ENCODE results near the gene ST3GAL4. TPM values are rescaled to one million over a fixed set of nuclear protein-coding genes. Genes with fewer than 3 reads are reported as not detected.

ST3GAL4 gene
- total and polyA plus RNA-seq, 9 of the 15 experiments (the other 6 are each of a cell fraction or from before 2014, with no cell fraction given), result 0.27 to 22.9 (median 10.5) TPM

DNA sequence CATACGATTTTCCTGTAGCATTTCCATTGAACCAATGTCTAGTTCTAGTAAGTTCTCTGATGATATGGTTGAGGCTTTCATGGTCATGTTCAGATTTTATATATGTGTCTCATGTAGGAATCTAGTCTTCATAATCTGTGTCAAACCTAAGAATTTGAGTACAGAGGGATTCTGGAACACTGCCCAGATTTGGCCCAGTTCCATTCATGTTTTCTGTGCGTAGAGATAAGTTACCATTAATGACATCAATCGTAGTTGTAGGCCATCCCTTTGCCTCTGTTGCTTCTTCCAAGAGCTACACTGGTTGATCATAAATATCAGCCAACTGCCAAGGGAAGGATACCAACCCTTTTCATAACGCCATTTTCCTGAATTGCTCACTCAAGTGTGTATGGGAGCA, 23.3 kb downstream of the ST3GAL4 start:
- no peak overlapping the region for H3K9ac ChIP-seq (ENCODE audit: insufficient read depth in 1 of 2, low read depth in 2 of 2, low read length in 2 of 2)
- H3K27me3 ChIP-seq (ENCODE audit: control insufficient read depth in 2 of 2, insufficient read depth in 2 of 2, low read length in 2 of 2), result no peaks in the 10 kb centered on the region
- no peaks in the 10 kb centered on the region for H3K9me3 ChIP-seq (replicated peaks; ENCODE audit: control insufficient read depth, insufficient read depth, low read depth, low read length)
- CTCF ChIA-PET (ENCODE audit: low intra/inter-chr PET ratio), result no interaction called here
- 18% methylated on average over 4 of the region's 4 CpGs for WGBS (ENCODE audit: insufficient coverage, low coverage, missing lambda C conversion rate)
- no TSS peak for BruUV-seq (replicated peaks)
- DNase-seq (ENCODE audit: extremely low read depth in 1 of 4, low spot score in 3 of 4) (no peak), ATAC-seq (no peak), FAIRE-seq (no peak)
- POLR2A ChIA-PET, result no interaction called here
- H3K4me3 ChIP-seq, result no peak overlapping the region
- intact Hi-C loops (cut with micrococcal nuclease), result no loop called here
- H3K4me2 ChIP-seq (ENCODE audit: insufficient read depth, low read length), result no peak overlapping the region
- in situ Hi-C loops (cut with MboI), result no loop called here
- H4K20me1 ChIP-seq (replicated peaks; ENCODE audit: control insufficient read depth, insufficient read depth, low read length), result peaks cover 8% of the 10 kb centered on the region; the same call in 1 of the 2 replicates
- no peak overlapping the region for H2AFZ ChIP-seq (ENCODE audit: low read depth, low read length)
- no peaks in the 10 kb centered on the region for H3K36me3 ChIP-seq (ENCODE audit: control insufficient read depth, insufficient read depth, low read length)
- no peak overlapping the region for H3K27ac ChIP-seq (ENCODE audit: extremely low read depth, low read depth, low read length)
- H3K9me1 ChIP-seq (ENCODE audit: control insufficient read depth, insufficient read depth, low read length), result no peaks in the 10 kb centered on the region
- H3K4me1 ChIP-seq (replicated peaks in 1 of 2; ENCODE audit: control insufficient read depth in 2 of 2, insufficient read depth in 2 of 2, low read length in 2 of 2), result peaks cover 0 to 5% of the 10 kb centered on the region in 2 experiments; a peak in 2 of 5 replicates
- no peaks in the 10 kb centered on the region for H3K79me2 ChIP-seq (ENCODE audit: control insufficient read depth, insufficient read depth, low read length)
- no peak for TF ChIP-seq ZEB2 (IDR thresholded peaks at IDR 0.05)
- TF ChIP-seq TCF7L2 (IDR thresholded peaks at IDR 0.05; ENCODE audit: low read depth, low read length), result no peak
- TF ChIP-seq, protein P1, sequence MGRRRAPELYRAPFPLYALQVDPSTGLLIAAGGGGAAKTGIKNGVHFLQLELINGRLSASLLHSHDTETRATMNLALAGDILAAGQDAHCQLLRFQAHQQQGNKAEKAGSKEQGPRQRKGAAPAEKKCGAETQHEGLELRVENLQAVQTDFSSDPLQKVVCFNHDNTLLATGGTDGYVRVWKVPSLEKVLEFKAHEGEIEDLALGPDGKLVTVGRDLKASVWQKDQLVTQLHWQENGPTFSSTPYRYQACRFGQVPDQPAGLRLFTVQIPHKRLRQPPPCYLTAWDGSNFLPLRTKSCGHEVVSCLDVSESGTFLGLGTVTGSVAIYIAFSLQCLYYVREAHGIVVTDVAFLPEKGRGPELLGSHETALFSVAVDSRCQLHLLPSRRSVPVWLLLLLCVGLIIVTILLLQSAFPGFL (CRISPR knock-in tag; IDR thresholded peaks at IDR 0.05), result no peak
- TF ChIP-seq, protein P2, sequence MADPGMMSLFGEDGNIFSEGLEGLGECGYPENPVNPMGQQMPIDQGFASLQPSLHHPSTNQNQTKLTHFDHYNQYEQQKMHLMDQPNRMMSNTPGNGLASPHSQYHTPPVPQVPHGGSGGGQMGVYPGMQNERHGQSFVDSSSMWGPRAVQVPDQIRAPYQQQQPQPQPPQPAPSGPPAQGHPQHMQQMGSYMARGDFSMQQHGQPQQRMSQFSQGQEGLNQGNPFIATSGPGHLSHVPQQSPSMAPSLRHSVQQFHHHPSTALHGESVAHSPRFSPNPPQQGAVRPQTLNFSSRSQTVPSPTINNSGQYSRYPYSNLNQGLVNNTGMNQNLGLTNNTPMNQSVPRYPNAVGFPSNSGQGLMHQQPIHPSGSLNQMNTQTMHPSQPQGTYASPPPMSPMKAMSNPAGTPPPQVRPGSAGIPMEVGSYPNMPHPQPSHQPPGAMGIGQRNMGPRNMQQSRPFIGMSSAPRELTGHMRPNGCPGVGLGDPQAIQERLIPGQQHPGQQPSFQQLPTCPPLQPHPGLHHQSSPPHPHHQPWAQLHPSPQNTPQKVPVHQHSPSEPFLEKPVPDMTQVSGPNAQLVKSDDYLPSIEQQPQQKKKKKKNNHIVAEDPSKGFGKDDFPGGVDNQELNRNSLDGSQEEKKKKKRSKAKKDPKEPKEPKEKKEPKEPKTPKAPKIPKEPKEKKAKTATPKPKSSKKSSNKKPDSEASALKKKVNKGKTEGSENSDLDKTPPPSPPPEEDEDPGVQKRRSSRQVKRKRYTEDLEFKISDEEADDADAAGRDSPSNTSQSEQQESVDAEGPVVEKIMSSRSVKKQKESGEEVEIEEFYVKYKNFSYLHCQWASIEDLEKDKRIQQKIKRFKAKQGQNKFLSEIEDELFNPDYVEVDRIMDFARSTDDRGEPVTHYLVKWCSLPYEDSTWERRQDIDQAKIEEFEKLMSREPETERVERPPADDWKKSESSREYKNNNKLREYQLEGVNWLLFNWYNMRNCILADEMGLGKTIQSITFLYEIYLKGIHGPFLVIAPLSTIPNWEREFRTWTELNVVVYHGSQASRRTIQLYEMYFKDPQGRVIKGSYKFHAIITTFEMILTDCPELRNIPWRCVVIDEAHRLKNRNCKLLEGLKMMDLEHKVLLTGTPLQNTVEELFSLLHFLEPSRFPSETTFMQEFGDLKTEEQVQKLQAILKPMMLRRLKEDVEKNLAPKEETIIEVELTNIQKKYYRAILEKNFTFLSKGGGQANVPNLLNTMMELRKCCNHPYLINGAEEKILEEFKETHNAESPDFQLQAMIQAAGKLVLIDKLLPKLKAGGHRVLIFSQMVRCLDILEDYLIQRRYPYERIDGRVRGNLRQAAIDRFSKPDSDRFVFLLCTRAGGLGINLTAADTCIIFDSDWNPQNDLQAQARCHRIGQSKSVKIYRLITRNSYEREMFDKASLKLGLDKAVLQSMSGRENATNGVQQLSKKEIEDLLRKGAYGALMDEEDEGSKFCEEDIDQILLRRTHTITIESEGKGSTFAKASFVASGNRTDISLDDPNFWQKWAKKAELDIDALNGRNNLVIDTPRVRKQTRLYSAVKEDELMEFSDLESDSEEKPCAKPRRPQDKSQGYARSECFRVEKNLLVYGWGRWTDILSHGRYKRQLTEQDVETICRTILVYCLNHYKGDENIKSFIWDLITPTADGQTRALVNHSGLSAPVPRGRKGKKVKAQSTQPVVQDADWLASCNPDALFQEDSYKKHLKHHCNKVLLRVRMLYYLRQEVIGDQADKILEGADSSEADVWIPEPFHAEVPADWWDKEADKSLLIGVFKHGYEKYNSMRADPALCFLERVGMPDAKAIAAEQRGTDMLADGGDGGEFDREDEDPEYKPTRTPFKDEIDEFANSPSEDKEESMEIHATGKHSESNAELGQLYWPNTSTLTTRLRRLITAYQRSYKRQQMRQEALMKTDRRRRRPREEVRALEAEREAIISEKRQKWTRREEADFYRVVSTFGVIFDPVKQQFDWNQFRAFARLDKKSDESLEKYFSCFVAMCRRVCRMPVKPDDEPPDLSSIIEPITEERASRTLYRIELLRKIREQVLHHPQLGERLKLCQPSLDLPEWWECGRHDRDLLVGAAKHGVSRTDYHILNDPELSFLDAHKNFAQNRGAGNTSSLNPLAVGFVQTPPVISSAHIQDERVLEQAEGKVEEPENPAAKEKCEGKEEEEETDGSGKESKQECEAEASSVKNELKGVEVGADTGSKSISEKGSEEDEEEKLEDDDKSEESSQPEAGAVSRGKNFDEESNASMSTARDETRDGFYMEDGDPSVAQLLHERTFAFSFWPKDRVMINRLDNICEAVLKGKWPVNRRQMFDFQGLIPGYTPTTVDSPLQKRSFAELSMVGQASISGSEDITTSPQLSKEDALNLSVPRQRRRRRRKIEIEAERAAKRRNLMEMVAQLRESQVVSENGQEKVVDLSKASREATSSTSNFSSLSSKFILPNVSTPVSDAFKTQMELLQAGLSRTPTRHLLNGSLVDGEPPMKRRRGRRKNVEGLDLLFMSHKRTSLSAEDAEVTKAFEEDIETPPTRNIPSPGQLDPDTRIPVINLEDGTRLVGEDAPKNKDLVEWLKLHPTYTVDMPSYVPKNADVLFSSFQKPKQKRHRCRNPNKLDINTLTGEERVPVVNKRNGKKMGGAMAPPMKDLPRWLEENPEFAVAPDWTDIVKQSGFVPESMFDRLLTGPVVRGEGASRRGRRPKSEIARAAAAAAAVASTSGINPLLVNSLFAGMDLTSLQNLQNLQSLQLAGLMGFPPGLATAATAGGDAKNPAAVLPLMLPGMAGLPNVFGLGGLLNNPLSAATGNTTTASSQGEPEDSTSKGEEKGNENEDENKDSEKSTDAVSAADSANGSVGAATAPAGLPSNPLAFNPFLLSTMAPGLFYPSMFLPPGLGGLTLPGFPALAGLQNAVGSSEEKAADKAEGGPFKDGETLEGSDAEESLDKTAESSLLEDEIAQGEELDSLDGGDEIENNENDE (IDR thresholded peaks at IDR 0.05; ENCODE audit: low read depth, low read length), result no peak
- TF ChIP-seq NR4A1 (CRISPR knock-in tag; IDR thresholded peaks at IDR 0.05), result no peak
- TF ChIP-seq NR4A1 (tag; IDR thresholded peaks at IDR 0.05), result no peak
- no peak for TF ChIP-seq ZC3H8 (IDR thresholded peaks at IDR 0.05)
- no peak for TF ChIP-seq ZBED1 (IDR thresholded peaks at IDR 0.05)
- TF ChIP-seq GATAD2A (IDR thresholded peaks at IDR 0.05), result no peak
- TF ChIP-seq PTBP1 (IDR thresholded peaks at IDR 0.05; ENCODE audit: low read depth, low read length), result no peak
- TF ChIP-seq SAFB2 (IDR thresholded peaks at IDR 0.05; ENCODE audit: borderline replicate concordance, low read depth, low read length, severe bottlenecking), result no peak
- no peak for TF ChIP-seq KDM5B (IDR thresholded peaks at IDR 0.05; ENCODE audit: insufficient replicate concordance, low read depth, low read length)
- TF ChIP-seq ARHGAP35 (IDR thresholded peaks at IDR 0.05; ENCODE audit: partially characterized antibody), result no peak

Data from K562 (cell line).